Osteocyte (in vitro differentiated cells): ENCODE data around the gene KCNJ12. TPM values are rescaled to one million over a fixed set of nuclear protein-coding genes. Genes with fewer than 3 reads are reported as not detected.
"Not testable (repeated sequence)": the region's sequence is repeated elsewhere in the genome, so short reads cannot be mapped to it uniquely, and the experiment has no call there.

Experiments
- DNase-seq: peaks from one replicate; pipeline ENCODE4 v3.0.0; 2021; ENCODE audit warnings: mixed read lengths; ENCODE audit not compliant: unreplicated experiment; ENCODE audit errors: extremely low spot score
- H3K27ac Mint-ChIP-seq: one replicate; pipeline ENCODE4 v1.8.0; 2021; ENCODE audit warnings: mild to moderate bottlenecking, mixed read lengths; ENCODE audit not compliant: unreplicated experiment
- H3K27me3 Mint-ChIP-seq: one replicate; pipeline ENCODE4 v1.8.0; 2021; ENCODE audit warnings: mixed read lengths; ENCODE audit not compliant: unreplicated experiment
- H3K36me3 Mint-ChIP-seq: one replicate; pipeline ENCODE4 v1.8.0; 2021; ENCODE audit warnings: mixed read lengths; ENCODE audit not compliant: unreplicated experiment
- H3K4me1 Mint-ChIP-seq: one replicate; pipeline ENCODE4 v1.8.0; 2021; ENCODE audit warnings: mixed read lengths; ENCODE audit not compliant: unreplicated experiment
- H3K4me3 Mint-ChIP-seq: one replicate; pipeline ENCODE4 v1.8.0; 2021; ENCODE audit warnings: mild to moderate bottlenecking, moderate library complexity, mixed read lengths; ENCODE audit not compliant: unreplicated experiment
- H3K9me3 Mint-ChIP-seq: one replicate; pipeline ENCODE4 v1.8.0; 2021; ENCODE audit warnings: mixed read lengths; ENCODE audit not compliant: unreplicated experiment
- total RNA-seq: library from RNA; stranded (reverse); gene quantifications from 2 replicates; pipeline ENCODE4 v1.2.1, GENCODE V29; 2021
- TF ChIP-seq, protein P1 (sequence below): fragments of 200-600 bp; sonication (generic); IDR thresholded peaks from 2 replicates; pipeline ENCODE4 v1.5.0; 2021; ENCODE audit warnings: antibody characterized with exemption, mild to moderate bottlenecking, moderate library complexity

Gene KCNJ12
- total RNA-seq, 1 donor from 2014 or later, result 2.3 TPM

DNA sequence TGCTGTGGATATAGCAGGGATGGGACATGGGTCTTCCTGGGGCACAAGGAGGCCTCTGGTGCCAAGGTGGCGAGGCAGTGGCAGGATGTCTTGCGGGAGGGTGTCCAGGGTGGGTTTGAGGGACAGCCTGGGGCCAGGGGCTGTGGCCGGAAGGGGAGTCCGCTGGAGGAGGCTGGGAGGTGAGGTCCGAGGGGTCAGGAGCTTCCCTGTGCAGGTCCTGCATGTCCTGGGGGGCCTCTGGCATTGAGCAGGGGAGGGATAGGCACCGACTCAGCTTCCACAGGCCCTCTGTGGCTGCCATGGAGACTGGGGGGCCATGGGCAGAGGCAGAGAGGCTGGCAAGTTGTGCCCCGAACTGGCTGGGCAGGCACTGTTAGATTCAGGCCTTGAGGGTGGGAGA, 38.5 kb downstream of the KCNJ12 start:
- peaks cover 18% of the 10 kb centered on the region for H3K4me1 Mint-ChIP-seq
- not testable (repeated sequence) for H3K27ac Mint-ChIP-seq, H3K4me3 Mint-ChIP-seq, H3K36me3 Mint-ChIP-seq, H3K27me3 Mint-ChIP-seq, H3K9me3 Mint-ChIP-seq, DNase-seq

DNA sequence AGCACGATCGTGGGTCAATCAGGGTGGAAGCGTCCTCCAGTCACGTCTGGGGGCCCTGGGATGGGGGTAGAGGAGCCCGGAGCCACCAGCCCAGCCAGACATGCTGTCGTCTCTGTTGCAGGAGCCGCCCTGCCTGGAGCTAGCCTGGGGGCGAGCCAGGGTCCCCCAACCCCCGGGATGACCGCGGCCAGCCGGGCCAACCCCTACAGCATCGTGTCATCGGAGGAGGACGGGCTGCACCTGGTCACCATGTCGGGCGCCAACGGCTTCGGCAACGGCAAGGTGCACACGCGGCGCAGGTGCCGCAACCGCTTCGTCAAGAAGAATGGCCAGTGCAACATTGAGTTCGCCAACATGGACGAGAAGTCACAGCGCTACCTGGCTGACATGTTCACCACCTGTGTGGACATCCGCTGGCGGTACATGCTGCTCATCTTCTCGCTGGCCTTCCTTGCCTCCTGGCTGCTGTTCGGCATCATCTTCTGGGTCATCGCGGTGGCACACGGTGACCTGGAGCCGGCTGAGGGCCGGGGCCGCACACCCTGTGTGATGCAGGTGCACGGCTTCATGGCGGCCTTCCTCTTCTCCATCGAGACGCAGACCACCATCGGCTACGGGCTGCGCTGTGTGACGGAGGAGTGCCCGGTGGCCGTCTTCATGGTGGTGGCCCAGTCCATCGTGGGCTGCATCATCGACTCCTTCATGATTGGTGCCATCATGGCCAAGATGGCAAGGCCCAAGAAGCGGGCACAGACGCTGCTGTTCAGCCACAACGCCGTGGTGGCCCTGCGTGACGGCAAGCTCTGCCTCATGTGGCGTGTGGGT, 39.2 kb downstream of the KCNJ12 start:
- H3K4me3 Mint-ChIP-seq, DNase-seq: not testable (repeated sequence)

DNA sequence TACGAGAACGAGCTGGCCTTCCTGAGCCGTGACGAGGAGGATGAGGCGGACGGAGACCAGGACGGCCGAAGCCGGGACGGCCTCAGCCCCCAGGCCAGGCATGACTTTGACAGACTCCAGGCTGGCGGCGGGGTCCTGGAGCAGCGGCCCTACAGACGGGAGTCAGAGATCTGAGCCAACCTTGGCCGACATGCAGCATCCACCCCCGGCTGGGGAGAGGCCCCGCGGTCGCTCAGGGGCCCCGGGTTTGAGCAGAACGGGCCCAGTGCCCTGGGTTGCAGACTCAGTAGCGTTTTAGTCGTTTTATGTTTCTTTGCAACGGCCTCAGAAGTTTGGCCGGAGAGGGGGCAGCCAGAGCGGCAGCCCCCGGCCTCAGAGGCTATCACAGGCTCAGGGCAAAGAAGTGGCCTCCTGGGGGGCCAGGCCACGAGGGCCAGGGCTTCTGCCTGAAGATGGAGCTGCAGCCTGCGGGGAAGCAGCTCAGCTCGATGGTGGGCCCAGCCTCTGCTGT, 40.4 kb downstream of the KCNJ12 start:
- H3K4me3 Mint-ChIP-seq, DNase-seq, H3K27ac Mint-ChIP-seq, H3K4me1 Mint-ChIP-seq, H3K9me3 Mint-ChIP-seq, H3K27me3 Mint-ChIP-seq, H3K36me3 Mint-ChIP-seq: not testable (repeated sequence)

More for the DNA sequence above, 39.2 kb downstream of the KCNJ12 start:
- not testable (repeated sequence) for H3K36me3 Mint-ChIP-seq, H3K9me3 Mint-ChIP-seq, H3K27ac Mint-ChIP-seq, H3K27me3 Mint-ChIP-seq
- H3K4me1 Mint-ChIP-seq, result peaks cover 15% of the 10 kb centered on the region

DNA sequence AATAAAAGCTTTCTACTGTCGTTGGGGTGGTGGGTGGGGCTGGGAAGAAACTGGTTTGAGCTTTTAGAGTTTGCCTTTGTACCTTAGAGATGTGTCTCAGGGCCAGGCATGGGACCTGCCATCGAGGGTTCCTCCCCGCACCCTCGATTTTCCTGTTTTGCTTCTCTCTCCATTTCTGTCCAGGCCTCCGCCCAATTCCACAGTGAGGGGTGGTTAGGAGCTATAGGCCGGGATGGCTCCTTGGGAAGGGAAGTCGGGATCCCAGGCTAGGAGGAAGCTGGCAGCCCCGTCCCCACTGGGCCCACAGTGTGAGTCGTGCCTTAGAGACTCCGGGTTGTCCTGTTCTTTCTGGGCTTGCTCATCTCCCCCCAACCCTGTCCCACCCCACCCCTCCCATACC, 41.2 kb downstream of the KCNJ12 start:
- H3K4me3 Mint-ChIP-seq, H3K27me3 Mint-ChIP-seq, H3K36me3 Mint-ChIP-seq, DNase-seq, H3K27ac Mint-ChIP-seq, H3K9me3 Mint-ChIP-seq: not testable (repeated sequence)
- H3K4me1 Mint-ChIP-seq, result peaks cover 10% of the 10 kb centered on the region

DNA sequence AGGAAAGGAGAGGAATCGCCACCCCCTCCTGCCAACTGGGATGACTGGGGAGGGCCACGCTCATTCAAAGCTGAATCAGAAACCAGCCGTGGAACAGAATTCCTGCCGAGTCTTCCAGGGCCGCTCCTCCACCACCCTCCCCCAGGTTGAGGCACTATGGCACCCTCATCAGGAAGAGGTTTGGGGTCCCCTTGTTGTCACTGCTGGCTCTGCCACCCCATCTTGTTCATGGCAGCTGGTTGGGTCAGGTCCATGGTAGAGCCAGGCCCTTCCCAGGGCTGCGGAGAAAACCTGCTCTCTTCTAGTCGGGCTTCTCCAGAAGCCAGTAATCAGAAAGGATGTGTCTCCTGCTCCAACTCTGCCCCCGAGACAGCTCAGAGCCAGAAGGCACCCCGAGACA, 41.8 kb downstream of the KCNJ12 start:
- Mint-ChIP-seq H3K9me3 (no peaks in the 10 kb centered on the region), H3K36me3 (no peaks in the 10 kb centered on the region), H3K27ac (no peak overlapping the region), H3K4me3 (no peak overlapping the region), H3K4me1 (peaks cover 10% of the 10 kb centered on the region), H3K27me3 (no peaks in the 10 kb centered on the region)
- TF ChIP-seq, protein P1, sequence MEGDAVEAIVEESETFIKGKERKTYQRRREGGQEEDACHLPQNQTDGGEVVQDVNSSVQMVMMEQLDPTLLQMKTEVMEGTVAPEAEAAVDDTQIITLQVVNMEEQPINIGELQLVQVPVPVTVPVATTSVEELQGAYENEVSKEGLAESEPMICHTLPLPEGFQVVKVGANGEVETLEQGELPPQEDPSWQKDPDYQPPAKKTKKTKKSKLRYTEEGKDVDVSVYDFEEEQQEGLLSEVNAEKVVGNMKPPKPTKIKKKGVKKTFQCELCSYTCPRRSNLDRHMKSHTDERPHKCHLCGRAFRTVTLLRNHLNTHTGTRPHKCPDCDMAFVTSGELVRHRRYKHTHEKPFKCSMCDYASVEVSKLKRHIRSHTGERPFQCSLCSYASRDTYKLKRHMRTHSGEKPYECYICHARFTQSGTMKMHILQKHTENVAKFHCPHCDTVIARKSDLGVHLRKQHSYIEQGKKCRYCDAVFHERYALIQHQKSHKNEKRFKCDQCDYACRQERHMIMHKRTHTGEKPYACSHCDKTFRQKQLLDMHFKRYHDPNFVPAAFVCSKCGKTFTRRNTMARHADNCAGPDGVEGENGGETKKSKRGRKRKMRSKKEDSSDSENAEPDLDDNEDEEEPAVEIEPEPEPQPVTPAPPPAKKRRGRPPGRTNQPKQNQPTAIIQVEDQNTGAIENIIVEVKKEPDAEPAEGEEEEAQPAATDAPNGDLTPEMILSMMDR, result no peak
- DNase-seq, result no peak

DNA sequence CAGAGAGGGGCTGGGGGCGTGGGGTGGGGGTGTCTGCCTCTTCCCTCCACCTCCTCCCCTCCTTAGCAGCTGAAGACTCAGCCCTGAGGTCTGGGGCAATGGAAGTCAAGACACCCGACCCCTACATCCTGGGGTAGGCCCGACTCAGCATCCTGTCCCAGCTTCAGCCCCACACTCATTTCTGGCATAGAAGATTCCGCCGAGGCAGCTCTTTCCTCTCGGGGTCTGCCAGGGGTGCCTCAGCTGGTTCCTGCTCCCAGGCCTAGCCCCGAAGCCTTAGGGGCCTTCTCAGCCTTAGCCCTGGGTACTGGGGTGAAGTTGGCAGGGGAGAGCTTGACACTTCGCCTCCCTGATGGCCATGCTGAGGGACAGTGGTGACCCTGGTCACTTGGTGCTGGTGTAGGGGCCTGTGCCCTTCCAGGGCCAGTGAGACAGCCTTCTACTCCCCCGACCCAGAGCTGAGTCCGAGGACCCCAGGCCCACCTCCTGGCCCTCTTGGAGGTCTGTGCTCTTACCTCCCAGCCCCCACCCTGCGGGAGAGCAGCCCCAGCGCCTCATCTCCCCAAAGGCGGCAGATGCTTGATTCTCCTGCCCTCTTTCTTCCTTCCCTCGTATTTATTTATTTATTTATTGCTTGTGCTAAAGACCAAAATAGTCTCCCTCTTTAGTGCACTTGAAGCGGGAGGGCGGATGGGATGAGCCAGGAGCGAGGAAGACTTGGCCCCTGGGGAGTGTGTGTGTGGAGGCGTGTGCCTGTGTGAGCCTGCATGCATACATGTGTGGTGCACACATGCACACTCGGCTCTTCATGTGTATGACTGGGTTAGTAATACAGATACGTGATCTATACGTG, 42.5 kb downstream of the KCNJ12 start:
- Mint-ChIP-seq H3K9me3 (no peaks in the 10 kb centered on the region), H3K36me3 (no peaks in the 10 kb centered on the region), H3K4me3 (no peak overlapping the region), H3K4me1 (peaks cover 10% of the 10 kb centered on the region), H3K27ac (no peak overlapping the region), H3K27me3 (no peaks in the 10 kb centered on the region)
- no peak for DNase-seq
- TF ChIP-seq, protein P1, result no peak
